HepG2 (cell line): ENCODE data around the gene DPY19L1. TPM values are rescaled to one million over a fixed set of nuclear protein-coding genes. Genes with fewer than 3 reads are reported as not detected.

Source experiments
- ATAC-seq: fragments of 200-7000 bp; cut with Tn5 transposase; 3 replicates; pipeline ENCODE4 v1.9.1; 2020; ENCODE audit warnings: mild to moderate bottlenecking, moderate library complexity
- BruUV-seq: library from RNA; stranded (reverse); fragments of 400-500 nt; replicated peaks from 2 replicates; lab custom pipeline; 2021; lab: Mats Ljungman, UMichigan
- CTCF ChIA-PET: fragments of 300-600 bp; formaldehyde crosslinking; extraction: SDS; loops from one replicate; lab custom pipeline; 2021; ENCODE audit warnings: low total read pairs, inconsistent platforms, low intra/inter-chr PET ratio; lab: Yijun Ruan, JAX
- POLR2A ChIA-PET: fragments of 350-600 bp; sonication (Branson Sonifier 250); formaldehyde crosslinking; loops from one replicate; lab custom pipeline; 2020; ENCODE audit warnings: antibody characterized with exemption, inconsistent platforms; lab: Yijun Ruan, JAX
- DNase-seq: peaks from one replicate; pipeline ENCODE4 v3.0.0-alpha.2; 2015; ENCODE audit warnings: low spot score
- FAIRE-seq: peaks from 3 replicates; lab custom pipeline; 2011; peaks lifted over from hg19 to GRCh38; lab: Jason Lieb, UNC
- H2AFZ ChIP-seq: one replicate; pipeline ENCODE4 v1.6.1; 2011; ENCODE audit warnings: low read length, inconsistent platforms
- H3K27ac ChIP-seq: fragments of 300-600 bp; 3 replicates; pipeline ENCODE4 v1.8.0; 2011; ENCODE audit warnings: mixed run types, mild to moderate bottlenecking, mixed read lengths, low read length, inconsistent platforms; ENCODE audit not compliant: insufficient read depth; ENCODE audit errors: extremely low read length
- H3K27me3 ChIP-seq, 2 experiments: fragments of 200-600 bp in 1 of 2; 2 replicates in 1 of 2; 3 replicates in 1 of 2; pipeline versions ENCODE4 v1.6.0 to v1.8.0; 2011; ENCODE audit warnings: low read length in 2 of 2, mild to moderate bottlenecking in 2 of 2, moderate library complexity in 2 of 2, inconsistent platforms in 1 of 2; ENCODE audit not compliant: insufficient read depth in 2 of 2, control insufficient read depth in 1 of 2
- H3K36me3 ChIP-seq, 2 experiments: fragments of 200-600 bp in 1 of 2; replicated peaks in 1 of 2; 2 replicates in 1 of 2; 3 replicates in 1 of 2; pipeline versions ENCODE4 v1.5.1 to v1.8.0; 2011; ENCODE audit warnings: low read length in 2 of 2, inconsistent platforms in 1 of 2; ENCODE audit not compliant: insufficient read depth in 2 of 2, control insufficient read depth in 1 of 2
- H3K4me1 ChIP-seq: 2 replicates; pipeline ENCODE4 v1.5.1; 2012; ENCODE audit warnings: low read length, inconsistent platforms; ENCODE audit not compliant: insufficient read depth
- H3K4me2 ChIP-seq: 2 replicates; pipeline ENCODE4 v1.6.0; 2011; ENCODE audit warnings: low read depth, low read length, inconsistent platforms
- H3K4me3 ChIP-seq, 3 experiments: fragments of 200-600 bp in 1 of 3; sonication (generic), shearing (Covaris generic) in 1 of 3; replicated peaks in 1 of 3; 2 replicates each; pipeline ENCODE4 v1.5.1; 2011 to 2016; ENCODE audit warnings: low read length in 3 of 3, inconsistent platforms in 2 of 3, low read depth in 2 of 3, mild to moderate bottlenecking in 2 of 3, control low read depth in 1 of 3, mixed read lengths in 1 of 3; ENCODE audit not compliant: insufficient read depth in 1 of 3
- H3K79me2 ChIP-seq: one replicate; pipeline ENCODE4 v1.6.1; 2011; ENCODE audit warnings: low read length, inconsistent platforms; ENCODE audit not compliant: insufficient read depth
- H3K9ac ChIP-seq: 2 replicates; pipeline ENCODE4 v1.6.0; 2011; ENCODE audit warnings: mild to moderate bottlenecking, low read depth, low read length, inconsistent platforms; ENCODE audit not compliant: insufficient read depth
- H3K9me3 ChIP-seq: 2 replicates; pipeline ENCODE4 v1.5.1; 2012; ENCODE audit warnings: mild to moderate bottlenecking, low read length
- H4K20me1 ChIP-seq: 2 replicates; pipeline ENCODE4 v1.6.0; 2011; ENCODE audit warnings: inconsistent platforms, mild to moderate bottlenecking, low read length, moderate library complexity; ENCODE audit not compliant: insufficient read depth
- E2F2 ChIP-seq: sonication (generic); formaldehyde crosslinking; IDR thresholded peaks from 2 replicates; pipeline ENCODE4 v1.4.0; 2020; ENCODE audit warnings: missing genetic modification reagents, borderline replicate concordance
- MIXL1 ChIP-seq: IDR thresholded peaks from 2 replicates; pipeline ENCODE4 v1.6.1; 2016
- POLR2A ChIP-seq, 2 experiments: IDR thresholded peaks; 2 replicates each; pipeline ENCODE4 v1.6.1; 2011; ENCODE audit warnings: low read depth in 2 of 2, low read length in 2 of 2, mild to moderate bottlenecking in 1 of 2, moderate library complexity in 1 of 2; ENCODE audit not compliant: insufficient read depth in 1 of 2
- SMC3 ChIP-seq: IDR thresholded peaks from 2 replicates; pipeline ENCODE4 v1.6.1; 2011; ENCODE audit warnings: low read length, improper control_type of control experiment
- STAG1 ChIP-seq: sonication (generic); formaldehyde crosslinking; IDR thresholded peaks from 2 replicates; pipeline ENCODE4 v1.4.0; 2020; ENCODE audit warnings: missing genetic modification reagents
- ZMYM4 ChIP-seq: sonication (generic); formaldehyde crosslinking; IDR thresholded peaks from 2 replicates; pipeline ENCODE4 v1.8.1; 2023; ENCODE audit warnings: mild to moderate bottlenecking, missing genetic modification reagents
- ZNF260 ChIP-seq: sonication (generic); formaldehyde crosslinking; IDR thresholded peaks from 2 replicates; pipeline ENCODE4 v1.4.0; 2020; ENCODE audit warnings: missing genetic modification reagents, low read depth, mild to moderate bottlenecking, borderline replicate concordance
- ZNF790 ChIP-seq: sonication (generic); formaldehyde crosslinking; IDR thresholded peaks from 2 replicates; pipeline ENCODE4 v1.8.0; 2022; ENCODE audit warnings: missing genetic modification reagents, mild to moderate bottlenecking, borderline replicate concordance
- WGBS: methylation state at CpG from one replicate; pipeline ENCODE4 v1.1.6; 2017; ENCODE audit warnings: low lambda C conversion rate; 5-methylcytosine and 5-hydroxymethylcytosine counted together
- in situ Hi-C: cut with HindIII; loops from 2 replicates; pipeline ENCODE4 v1.10.0; 2017; ENCODE audit warnings: low pct_unique_long_range_greater_than_20kb; ENCODE audit not compliant: extremely low pct_ligation_motif_present
- intact Hi-C: fragments of 100-400 bp; cut with micrococcal nuclease; formaldehyde crosslinking; loops from one replicate; pipeline ENCODE4 v1.10.0; 2022; ENCODE audit not compliant: unreplicated experiment
- polyA plus RNA-seq, 8 experiments: library from polyadenylated mRNA; depleted of rRNA in 3 of 8; stranded (reverse) in 7 of 8; unstranded in 1 of 8; fragments of >200 nt; fragmentation: Illumina TruSeq in 4 of 8; extraction: Trizol in 4 of 8; gene quantifications; 2 replicates each; pipeline versions ENCODE4 v1.2.1 to v1.2.3, GENCODE V29; 2011 to 2016; ENCODE audit warnings: low read depth in 4 of 8, missing spikeins in 1 of 8, mixed read lengths in 1 of 8; ENCODE audit not compliant: insufficient read depth in 1 of 8
- total RNA-seq, 5 experiments: library from RNA; depleted of rRNA; stranded (reverse); fragments of >200 nt; fragmentation: Illumina TruSeq; extraction: Trizol; gene quantifications; 2 replicates each; pipeline ENCODE4 v1.2.3, GENCODE V29; 2016; ENCODE audit warnings: low read depth in 1 of 5
- TF ChIP-seq, protein P1 (sequence below): sonication (generic); formaldehyde crosslinking; IDR thresholded peaks from 2 replicates; pipeline ENCODE4 v1.9.0; 2022; ENCODE audit warnings: missing genetic modification reagents, mild to moderate bottlenecking, borderline replicate concordance
- TF ChIP-seq, protein P2 (sequence below): sonication (generic); formaldehyde crosslinking; IDR thresholded peaks from 2 replicates; pipeline ENCODE4 v1.4.0; 2020; ENCODE audit warnings: missing genetic modification reagents, borderline replicate concordance
- TF ChIP-seq, protein P3 (sequence below): sonication (generic); formaldehyde crosslinking; IDR thresholded peaks from 2 replicates; pipeline ENCODE4 v1.4.0; 2020; ENCODE audit warnings: missing genetic modification reagents

Gene DPY19L1
- total and polyA plus RNA-seq, 2 of the 13 experiments (the other 11 are each of a cell fraction or from before 2014, with no cell fraction given): 18.9 to 32.6 TPM

- Histone ChIP-seq H3K79me2 (no peaks in the 10 kb centered on the region), H3K4me2 (no peak overlapping the region), H2AFZ (no peak overlapping the region), H3K9me3 (no peaks in the 10 kb centered on the region), H4K20me1 (no peaks in the 10 kb centered on the region), H3K27ac (no peak overlapping the region), H3K36me3 (no peaks in the 10 kb centered on the region), H3K4me1 (no peaks in the 10 kb centered on the region)
- DNase-seq (no peak), ATAC-seq (no peak), FAIRE-seq (no peak)
- WGBS: 46% methylated on average over 1 of the region's 1 CpG
- POLR2A ChIA-PET: no interaction called here
- intact Hi-C loops: loop anchor here (2.0 to 5.0 kb wide), 2 partner anchors 106 to 170 kb away; no protein-coding TSS in a partner anchor
- no peak for TF ChIP-seq ZNF790 (CRISPR knock-in tag)
- no peak for TF ChIP-seq ZNF260
- TF ChIP-seq, protein P1, sequence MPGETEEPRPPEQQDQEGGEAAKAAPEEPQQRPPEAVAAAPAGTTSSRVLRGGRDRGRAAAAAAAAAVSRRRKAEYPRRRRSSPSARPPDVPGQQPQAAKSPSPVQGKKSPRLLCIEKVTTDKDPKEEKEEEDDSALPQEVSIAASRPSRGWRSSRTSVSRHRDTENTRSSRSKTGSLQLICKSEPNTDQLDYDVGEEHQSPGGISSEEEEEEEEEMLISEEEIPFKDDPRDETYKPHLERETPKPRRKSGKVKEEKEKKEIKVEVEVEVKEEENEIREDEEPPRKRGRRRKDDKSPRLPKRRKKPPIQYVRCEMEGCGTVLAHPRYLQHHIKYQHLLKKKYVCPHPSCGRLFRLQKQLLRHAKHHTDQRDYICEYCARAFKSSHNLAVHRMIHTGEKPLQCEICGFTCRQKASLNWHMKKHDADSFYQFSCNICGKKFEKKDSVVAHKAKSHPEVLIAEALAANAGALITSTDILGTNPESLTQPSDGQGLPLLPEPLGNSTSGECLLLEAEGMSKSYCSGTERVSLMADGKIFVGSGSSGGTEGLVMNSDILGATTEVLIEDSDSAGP (CRISPR knock-in tag): no peak
- TF ChIP-seq MIXL1 (CRISPR knock-in tag): no peak
- TF ChIP-seq, all 625 proteins: peak for 0
- in situ Hi-C loops: no loop called here
- CTCF ChIA-PET: interaction anchor here (0.7 kb wide), 1 partner anchor 105 kb away, joined by 3 read pairs; no protein-coding TSS in a partner anchor
- no TSS peak for BruUV-seq
- H3K4me3 ChIP-seq: no peak overlapping the region
- H3K27me3 ChIP-seq: no peaks in the 10 kb centered on the region
- no peak overlapping the region for H3K9ac ChIP-seq
Observed at GRCh38 chr7:34928560-34928959, 108.7 kb downstream of the DPY19L1 start.

GRCh38 chr7:34928052-34928451 is 109.2 kb downstream of the DPY19L1 start:
- intact Hi-C loops: loop anchor here (2.0 to 5.0 kb wide), 2 partner anchors 106 to 169 kb away; no protein-coding TSS in a partner anchor
- Histone ChIP-seq H3K4me3 (no peak overlapping the region), H3K9ac (no peak overlapping the region), H3K27me3 (no peaks in the 10 kb centered on the region), H3K27ac (no peak overlapping the region), H2AFZ (no peak overlapping the region), H3K36me3 (no peaks in the 10 kb centered on the region), H3K79me2 (no peaks in the 10 kb centered on the region), H3K9me3 (no peaks in the 10 kb centered on the region), H4K20me1 (no peaks in the 10 kb centered on the region), H3K4me2 (no peak overlapping the region), H3K4me1 (no peaks in the 10 kb centered on the region)
- WGBS: 36% methylated on average over 5 of the region's 5 CpGs
- no TSS peak for BruUV-seq
- no peak for FAIRE-seq
- peak; percentile 91 for ATAC-seq
- ChIA-PET POLR2A (no interaction called here), CTCF (interaction anchor here (0.7 kb wide), 1 partner anchor 104 kb away, joined by 3 read pairs; no protein-coding TSS in a partner anchor)
- in situ Hi-C loops: no loop called here
- DNase-seq: peak; percentile 46
- TF ChIP-seq ZMYM4 (CRISPR knock-in tag) (peak; percentile 52; the same call in 1 of the 2 replicates), E2F2 (CRISPR knock-in tag) (no peak), POLR2A (IDR thresholded peaks at IDR 0.05; ENCODE audit: insufficient read depth in 1 of 2, low read depth in 2 of 2, low read length in 2 of 2) (no peak), SMC3 (peak; percentile 41; the same call in 1 of the 2 replicates), STAG1 (peak; percentile 59)
- TF ChIP-seq, protein P2, sequence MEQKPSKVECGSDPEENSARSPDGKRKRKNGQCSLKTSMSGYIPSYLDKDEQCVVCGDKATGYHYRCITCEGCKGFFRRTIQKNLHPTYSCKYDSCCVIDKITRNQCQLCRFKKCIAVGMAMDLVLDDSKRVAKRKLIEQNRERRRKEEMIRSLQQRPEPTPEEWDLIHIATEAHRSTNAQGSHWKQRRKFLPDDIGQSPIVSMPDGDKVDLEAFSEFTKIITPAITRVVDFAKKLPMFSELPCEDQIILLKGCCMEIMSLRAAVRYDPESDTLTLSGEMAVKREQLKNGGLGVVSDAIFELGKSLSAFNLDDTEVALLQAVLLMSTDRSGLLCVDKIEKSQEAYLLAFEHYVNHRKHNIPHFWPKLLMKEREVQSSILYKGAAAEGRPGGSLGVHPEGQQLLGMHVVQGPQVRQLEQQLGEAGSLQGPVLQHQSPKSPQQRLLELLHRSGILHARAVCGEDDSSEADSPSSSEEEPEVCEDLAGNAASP (CRISPR knock-in tag): no peak
- TF ChIP-seq, protein P3, sequence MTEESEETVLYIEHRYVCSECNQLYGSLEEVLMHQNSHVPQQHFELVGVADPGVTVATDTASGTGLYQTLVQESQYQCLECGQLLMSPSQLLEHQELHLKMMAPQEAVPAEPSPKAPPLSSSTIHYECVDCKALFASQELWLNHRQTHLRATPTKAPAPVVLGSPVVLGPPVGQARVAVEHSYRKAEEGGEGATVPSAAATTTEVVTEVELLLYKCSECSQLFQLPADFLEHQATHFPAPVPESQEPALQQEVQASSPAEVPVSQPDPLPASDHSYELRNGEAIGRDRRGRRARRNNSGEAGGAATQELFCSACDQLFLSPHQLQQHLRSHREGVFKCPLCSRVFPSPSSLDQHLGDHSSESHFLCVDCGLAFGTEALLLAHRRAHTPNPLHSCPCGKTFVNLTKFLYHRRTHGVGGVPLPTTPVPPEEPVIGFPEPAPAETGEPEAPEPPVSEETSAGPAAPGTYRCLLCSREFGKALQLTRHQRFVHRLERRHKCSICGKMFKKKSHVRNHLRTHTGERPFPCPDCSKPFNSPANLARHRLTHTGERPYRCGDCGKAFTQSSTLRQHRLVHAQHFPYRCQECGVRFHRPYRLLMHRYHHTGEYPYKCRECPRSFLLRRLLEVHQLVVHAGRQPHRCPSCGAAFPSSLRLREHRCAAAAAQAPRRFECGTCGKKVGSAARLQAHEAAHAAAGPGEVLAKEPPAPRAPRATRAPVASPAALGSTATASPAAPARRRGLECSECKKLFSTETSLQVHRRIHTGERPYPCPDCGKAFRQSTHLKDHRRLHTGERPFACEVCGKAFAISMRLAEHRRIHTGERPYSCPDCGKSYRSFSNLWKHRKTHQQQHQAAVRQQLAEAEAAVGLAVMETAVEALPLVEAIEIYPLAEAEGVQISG (CRISPR knock-in tag): peak; percentile 83
